Measurements from ENCODE around the gene RLN3.

DNA sequence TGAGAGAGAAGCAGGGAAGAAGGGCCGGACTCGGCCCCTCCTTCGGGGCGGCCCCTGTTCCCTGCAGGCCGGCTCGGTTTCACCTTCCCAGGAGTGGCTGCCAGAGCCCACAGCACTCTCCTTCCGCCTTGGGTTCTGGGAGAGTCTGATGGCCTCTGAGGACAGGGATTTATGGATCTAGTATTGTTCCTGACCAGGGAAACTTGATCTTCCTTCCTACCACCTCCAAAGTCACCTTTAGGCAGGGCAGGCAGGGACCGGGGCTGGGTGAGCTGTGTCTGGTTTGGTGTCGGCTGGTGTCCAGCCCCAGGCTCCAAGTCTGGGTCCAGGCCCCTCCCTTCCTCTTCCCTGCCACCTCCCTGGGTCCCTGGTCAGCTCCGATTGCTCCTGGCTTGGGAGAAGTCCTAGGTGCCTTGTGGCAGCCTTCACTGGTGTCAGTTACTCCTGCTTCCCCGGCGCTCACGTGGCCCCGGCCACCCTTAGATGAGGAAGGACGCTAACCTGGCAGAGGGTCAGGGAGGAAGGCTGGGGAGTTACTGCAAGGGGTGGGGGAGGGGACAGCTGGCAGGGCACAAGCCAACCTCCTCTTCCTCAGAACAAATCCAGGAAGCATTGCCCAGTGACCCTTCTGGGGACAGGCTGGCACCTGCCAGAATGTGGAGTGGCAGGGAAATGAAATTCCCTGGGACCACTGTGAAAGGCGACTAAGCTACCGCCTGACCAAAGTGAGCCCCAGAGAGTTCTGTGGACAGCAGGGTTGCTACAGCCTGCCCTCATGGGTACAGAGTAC is 40.7 kb upstream of the RLN3 start:
- no peak for TF ChIP-seq RBM25 (IDR thresholded peaks at IDR 0.05; ENCODE audit: low read depth, low read length, severe bottlenecking)
- no peak for TF ChIP-seq SMC3 (conservative IDR thresholded peaks at IDR 0.05; ENCODE audit: insufficient read depth, low read depth, low read length)
- TF ChIP-seq, protein P1, sequence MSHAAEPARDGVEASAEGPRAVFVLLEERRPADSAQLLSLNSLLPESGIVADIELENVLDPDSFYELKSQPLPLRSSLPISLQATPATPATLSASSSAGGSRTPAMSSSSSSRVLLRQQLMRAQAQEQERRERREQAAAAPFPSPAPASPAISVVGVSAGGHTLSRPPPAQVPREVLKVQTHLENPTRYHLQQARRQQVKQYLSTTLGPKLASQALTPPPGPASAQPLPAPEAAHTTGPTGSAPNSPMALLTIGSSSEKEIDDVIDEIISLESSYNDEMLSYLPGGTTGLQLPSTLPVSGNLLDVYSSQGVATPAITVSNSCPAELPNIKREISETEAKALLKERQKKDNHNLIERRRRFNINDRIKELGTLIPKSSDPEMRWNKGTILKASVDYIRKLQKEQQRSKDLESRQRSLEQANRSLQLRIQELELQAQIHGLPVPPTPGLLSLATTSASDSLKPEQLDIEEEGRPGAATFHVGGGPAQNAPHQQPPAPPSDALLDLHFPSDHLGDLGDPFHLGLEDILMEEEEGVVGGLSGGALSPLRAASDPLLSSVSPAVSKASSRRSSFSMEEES (CRISPR knock-in tag; IDR thresholded peaks at IDR 0.05) = no peak
- no peak for TF ChIP-seq PHF8 (IDR thresholded peaks at IDR 0.05; ENCODE audit: borderline replicate concordance, low read length)
- no peak for TF ChIP-seq MCM5 (IDR thresholded peaks at IDR 0.05; ENCODE audit: low read depth)
- no peak for TF ChIP-seq NFE2 (IDR thresholded peaks at IDR 0.05; ENCODE audit: low read depth)

All from K562 (cell line).